ENCODE data around the gene SUSD3. TPM values are rescaled to one million over a fixed set of nuclear protein-coding genes. Genes with fewer than 3 reads are reported as not detected.

Gene SUSD3
- total RNA-seq, 4 donors from 2014 or later, result 6.8 to 24.2 (median 12.8) TPM

- DNase-seq (ENCODE audit: low spot score) (no peak), ATAC-seq (ENCODE audit: low FRiP score) (no peak)
- no peak for TF ChIP-seq CTCF (IDR thresholded peaks at IDR 0.05)
Measured at GRCh38 chr9:93089024-93089423, 30.5 kb downstream of the SUSD3 start.

- no peak for DNase-seq (ENCODE audit: low spot score)
- no peak for TF ChIP-seq CTCF (IDR thresholded peaks at IDR 0.05)
- no peak for ATAC-seq (ENCODE audit: low FRiP score)
Measured at GRCh38 chr9:93089481-93089991, 31.0 kb downstream of the SUSD3 start.

GRCh38 chr9:93090091-93090655 lies 31.7 kb downstream of the SUSD3 start:
- DNase-seq (ENCODE audit: low spot score) (no peak), ATAC-seq (ENCODE audit: low FRiP score) (no peak)
- no peak for TF ChIP-seq CTCF (IDR thresholded peaks at IDR 0.05)

- TF ChIP-seq CTCF (IDR thresholded peaks at IDR 0.05), result no peak
- no peak for ATAC-seq (ENCODE audit: low FRiP score)
- DNase-seq (ENCODE audit: low spot score), result no peak
Measured at GRCh38 chr9:93091056-93091452, 32.6 kb downstream of the SUSD3 start.

GRCh38 chr9:93091453-93092081 lies 33.1 kb downstream of the SUSD3 start:
- ATAC-seq (ENCODE audit: low FRiP score) (no peak), DNase-seq (ENCODE audit: low spot score) (no peak)
- TF ChIP-seq CTCF (IDR thresholded peaks at IDR 0.05), result no peak

- DNase-seq (ENCODE audit: low spot score) (peak; percentile 5), ATAC-seq (ENCODE audit: low FRiP score) (no peak)
- no peak for TF ChIP-seq CTCF (IDR thresholded peaks at IDR 0.05)
Measured at GRCh38 chr9:93092251-93092991, 33.9 kb downstream of the SUSD3 start.

Data from omental fat pad (tissue), 4 donors.